ENCODE data around the gene IQCE.

DNA sequence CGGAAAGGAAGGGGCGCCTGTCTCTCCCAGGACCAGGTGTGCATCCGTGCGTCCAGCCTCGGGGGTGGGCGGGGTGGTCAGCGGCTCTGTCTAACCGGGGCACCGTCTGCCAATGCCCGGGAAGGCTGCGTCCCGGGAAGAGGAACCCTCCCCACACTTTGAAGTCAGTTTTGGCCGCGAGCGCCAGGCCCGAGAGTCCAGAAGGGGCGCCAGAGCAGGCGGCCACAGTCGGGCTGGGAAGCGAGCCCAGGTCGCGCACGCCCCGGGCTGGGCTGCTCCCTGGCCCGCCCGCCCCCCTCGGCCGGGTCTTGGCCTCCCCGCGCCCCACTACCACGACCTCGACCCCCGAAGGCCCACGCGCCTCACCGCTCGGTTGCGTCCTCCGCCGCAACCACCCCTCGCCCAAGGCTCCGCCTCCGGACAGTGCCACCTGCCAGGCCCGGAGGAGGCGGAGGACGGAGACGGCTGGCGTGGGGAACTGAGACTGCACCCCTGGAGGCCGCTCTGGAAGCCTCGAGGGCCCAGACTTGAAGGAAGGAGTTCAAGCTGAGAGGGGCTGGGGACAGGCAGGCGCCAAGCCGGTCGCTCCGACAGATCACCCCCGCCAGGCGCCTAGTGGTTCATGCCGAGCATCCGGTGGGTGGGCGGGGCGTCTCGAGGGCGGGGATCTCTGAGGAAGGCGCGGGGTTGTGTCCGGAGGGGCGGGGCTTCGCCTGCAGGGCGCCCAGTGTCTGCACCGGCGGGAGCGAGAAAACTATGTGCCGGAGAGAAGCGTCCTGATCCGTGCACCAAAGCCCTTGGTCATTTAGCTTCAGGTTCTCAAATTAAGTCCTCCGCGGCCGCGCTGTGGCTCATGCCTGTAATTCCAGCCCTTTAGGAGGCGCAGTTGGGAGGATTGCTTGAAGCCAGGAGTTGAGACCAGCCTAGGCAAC lies 3.4 kb upstream of the IQCE start, which contains the start of gene BRAT1:
- TF ChIP-seq, protein P1, sequence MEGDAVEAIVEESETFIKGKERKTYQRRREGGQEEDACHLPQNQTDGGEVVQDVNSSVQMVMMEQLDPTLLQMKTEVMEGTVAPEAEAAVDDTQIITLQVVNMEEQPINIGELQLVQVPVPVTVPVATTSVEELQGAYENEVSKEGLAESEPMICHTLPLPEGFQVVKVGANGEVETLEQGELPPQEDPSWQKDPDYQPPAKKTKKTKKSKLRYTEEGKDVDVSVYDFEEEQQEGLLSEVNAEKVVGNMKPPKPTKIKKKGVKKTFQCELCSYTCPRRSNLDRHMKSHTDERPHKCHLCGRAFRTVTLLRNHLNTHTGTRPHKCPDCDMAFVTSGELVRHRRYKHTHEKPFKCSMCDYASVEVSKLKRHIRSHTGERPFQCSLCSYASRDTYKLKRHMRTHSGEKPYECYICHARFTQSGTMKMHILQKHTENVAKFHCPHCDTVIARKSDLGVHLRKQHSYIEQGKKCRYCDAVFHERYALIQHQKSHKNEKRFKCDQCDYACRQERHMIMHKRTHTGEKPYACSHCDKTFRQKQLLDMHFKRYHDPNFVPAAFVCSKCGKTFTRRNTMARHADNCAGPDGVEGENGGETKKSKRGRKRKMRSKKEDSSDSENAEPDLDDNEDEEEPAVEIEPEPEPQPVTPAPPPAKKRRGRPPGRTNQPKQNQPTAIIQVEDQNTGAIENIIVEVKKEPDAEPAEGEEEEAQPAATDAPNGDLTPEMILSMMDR (IDR thresholded peaks at IDR 0.05): peak in 4 of 6 experiments; percentile 33 to 56 (median 41)
- TF ChIP-seq POLR2AphosphoS5 (IDR thresholded peaks at IDR 0.05): peak; percentile 78 to 89
- TF ChIP-seq POLR2A (IDR thresholded peaks at IDR 0.05): peak in 3 of 4 donors; percentile 33 to 80 (median 40)

Measured in upper lobe of left lung (tissue), 4 donors.